GM12891 (cell line): ENCODE results near the gene RAB11FIP3.

Experiments used
- POLR2A ChIP-seq: IDR thresholded peaks from 2 replicates; pipeline ENCODE4 v1.6.1; 2011; ENCODE audit warnings: low read depth, low read length, control low read depth
- POLR2AphosphoS5 ChIP-seq: IDR thresholded peaks from 2 replicates; pipeline ENCODE4 v1.6.1; 2011; ENCODE audit warnings: low read depth, low read length, control low read depth
- POU2F2 ChIP-seq: IDR thresholded peaks from 2 replicates; pipeline ENCODE4 v1.6.1; 2011; ENCODE audit warnings: low read depth, mild to moderate bottlenecking, control low read depth, low read length, moderate library complexity

DNA sequence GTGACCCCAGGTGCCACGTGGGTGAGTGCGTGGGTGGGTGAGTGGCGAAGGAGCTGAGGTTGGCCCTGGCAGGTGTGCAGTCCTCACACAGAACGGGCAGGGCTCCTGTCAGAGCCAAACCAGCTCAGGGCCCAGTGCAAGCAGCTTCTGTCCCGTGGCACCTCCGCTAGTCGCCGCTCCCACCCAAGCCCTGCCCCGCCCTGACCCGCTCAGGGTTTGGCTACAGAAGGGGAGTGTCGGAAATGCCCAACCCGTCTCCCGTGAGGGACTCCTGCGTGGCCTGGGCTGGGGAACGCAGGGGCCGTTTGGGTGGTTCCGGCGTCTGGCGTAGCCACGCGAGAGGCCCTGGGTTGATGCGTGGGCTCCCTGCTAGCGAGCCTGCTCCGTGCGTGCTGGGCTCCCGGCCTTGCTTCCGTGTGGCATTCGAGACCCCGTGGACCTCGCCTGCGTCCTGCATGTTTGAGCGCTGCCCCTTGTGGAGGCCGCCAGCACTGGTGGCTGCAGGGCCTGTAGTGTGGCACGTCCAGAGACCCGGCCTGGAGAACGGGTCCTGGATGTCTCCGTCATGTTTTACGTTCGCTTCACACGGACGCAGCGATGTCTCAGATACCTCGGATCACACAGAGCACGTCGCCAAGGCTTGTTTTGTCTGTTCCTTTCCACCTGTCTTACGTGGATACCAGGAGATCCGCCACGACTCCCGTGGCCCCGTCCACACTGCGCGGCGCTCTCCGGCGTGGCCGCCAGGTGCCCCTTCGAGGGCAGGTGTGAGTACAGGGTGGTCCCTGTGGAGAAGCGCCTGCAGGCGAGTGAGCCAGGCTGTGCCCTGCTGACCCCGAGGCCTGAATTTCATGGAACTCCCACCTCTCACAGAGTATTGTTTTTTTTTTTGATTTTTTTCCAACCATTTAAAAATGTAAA, 112.2 kb downstream of the RAB11FIP3 start:
- TF ChIP-seq POLR2AphosphoS5 (no peak), POLR2A (no peak), POU2F2 (no peak)
